Adrenal gland (tissue), 12 donors: ENCODE measurements around the gene B4GALNT2. TPM values are rescaled to one million over a fixed set of nuclear protein-coding genes. Genes with fewer than 3 reads are reported as not detected.
"Not testable (repeated sequence)": the region's sequence is repeated elsewhere in the genome, so short reads cannot be mapped to it uniquely, and the experiment has no call there.

Experiments
- DNase-seq, 7 donors: peaks; one replicate each; pipeline ENCODE4 v3.0.0-alpha.2; 2019 to 2020
- H3K27ac ChIP-seq, 5 donors: fragments of 200-600 bp; sonication (generic) in 4 of 5; 1 replicate in 3 of 5; 2 replicates in 2 of 5; pipeline versions ENCODE4 v1.5.1 to v1.8.0; 2016 to 2020; ENCODE audit warnings: mild to moderate bottlenecking in 1 of 5
- H3K27me3 ChIP-seq: fragments of 200-600 bp; 2 replicates; pipeline ENCODE4 v1.8.0; 2021
- H3K36me3 ChIP-seq, 2 donors: fragments of 200-600 bp; replicated peaks in 1 of 2; 1 replicate in 1 of 2; 2 replicates in 1 of 2; pipeline versions ENCODE4 v1.5.1 to v1.8.0; 2018 to 2022
- H3K4me1 ChIP-seq, 2 donors: fragments of 200-600 bp; replicated peaks in 1 of 2; 1 replicate in 1 of 2; 2 replicates in 1 of 2; pipeline versions ENCODE4 v1.5.1 to v1.8.0; 2018 to 2021
- H3K4me3 ChIP-seq, 4 donors: fragments of 200-600 bp; sonication (generic) in 3 of 4; one replicate each; pipeline ENCODE4 v1.5.1; 2016 to 2018
- H3K9me3 ChIP-seq, 3 donors: fragments of 200-600 bp; sonication (generic) in 1 of 3; replicated peaks in 1 of 3; 1 replicate in 2 of 3; 2 replicates in 1 of 3; pipeline versions ENCODE4 v1.5.1 to v1.8.0; 2016 to 2021
- POLR2A ChIP-seq, 2 donors: fragments of 450-650 bp; IDR thresholded peaks; one replicate each; pipeline ENCODE4 v1.6.1; 2017; ENCODE audit warnings: antibody characterized with exemption in 2 of 2, mild to moderate bottlenecking in 2 of 2, moderate library complexity in 1 of 2
- WGBS, 4 donors: extraction: QIAGEN DNeasy Blood & Tissue Kit in 2 of 4; methylation state at CpG; one replicate each; pipeline versions ENCODE4 v1.1.5 to v1.1.7; 2013 to 2017; 5-methylcytosine and 5-hydroxymethylcytosine counted together
- intact Hi-C, 2 donors: fragments of 100-400 bp; cut with DNase I; formaldehyde crosslinking; loops; one replicate each; pipeline versions ENCODE4 v1.14.1 to v1.15.0; 2022 to 2023
- polyA plus RNA-seq, 3 donors: library from polyadenylated mRNA; stranded (reverse); fragments of 200-250 nt in 2 of 3; fragments of 350-450 nt in 1 of 3; fragmentation: Illumina TruSeq in 1 of 3; extraction: RNeasy Lipid Tissue Mini Kit (QIAGEN cat#74804) in 1 of 3; gene quantifications; one replicate each; pipeline ENCODE4 v1.2.3, GENCODE V29; 2013 to 2014
- total RNA-seq, 9 donors: library from RNA; depleted of rRNA in 4 of 9; stranded (reverse); fragments of >200 nt in 4 of 9; fragments of 120-200 nt in 1 of 9; fragmentation: NEBNext Ultra II Directional in 1 of 9; extraction: Animal tissue kit (Norgen Biotek cat#: 25700) in 1 of 9; gene quantifications; one replicate each; pipeline versions ENCODE4 v1.1.0 to v1.2.4, GENCODE V29; 2013 to 2023
- TF ChIP-seq, protein P1 (sequence below), 6 experiments: fragments of 450-650 bp in 4 of 6; fragments of 200-600 bp in 2 of 6; sonication (generic) in 1 of 6; IDR thresholded peaks; 1 replicate in 5 of 6; 2 replicates in 1 of 6; pipeline versions ENCODE4 v1.5.1 to v1.8.0; 2016 to 2021; ENCODE audit warnings: antibody characterized with exemption in 6 of 6, mild to moderate bottlenecking in 2 of 6, moderate library complexity in 1 of 6
- donor health status: healthy with polysubstance abuse.
- donor health status: Bipolar disorder and iron deficiency.
- donor health status: DM: yes; HTN: yes; CAD: no.
- donor health status: DM: no; HTN: no; CAD: no.
- donor health status: DM: no; HTN: no; CAD: no.
- donor health status: DM: yes; HTN: yes; CAD: no.

The B4GALNT2 gene
- total and polyA plus RNA-seq, 12 donors, result 0.04 to 3.4 (median 0.19) TPM; not detected in 2

DNA sequence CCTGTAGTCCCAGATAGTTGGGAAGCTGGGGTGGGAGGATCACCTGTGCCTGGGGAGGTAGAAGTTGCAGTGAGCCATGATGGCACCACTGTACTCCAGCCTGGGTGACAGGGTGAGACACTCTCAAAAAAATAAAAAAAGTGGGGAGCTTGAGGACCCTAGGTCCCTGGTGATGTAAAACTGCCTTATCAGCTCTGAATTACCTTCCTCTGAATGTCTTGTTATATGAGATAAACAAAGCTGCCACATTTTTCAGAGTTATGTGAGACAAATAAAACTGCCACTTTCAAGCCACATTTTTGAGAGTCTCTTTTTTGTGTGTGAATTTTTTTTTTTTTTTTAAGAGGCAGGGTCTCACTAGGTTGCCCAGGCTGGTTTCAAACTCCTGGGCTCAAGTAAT, 32.0 kb upstream of the B4GALNT2 start:
- TF ChIP-seq POLR2A (IDR thresholded peaks at IDR 0.05), result no peak
- TF ChIP-seq, protein P1, sequence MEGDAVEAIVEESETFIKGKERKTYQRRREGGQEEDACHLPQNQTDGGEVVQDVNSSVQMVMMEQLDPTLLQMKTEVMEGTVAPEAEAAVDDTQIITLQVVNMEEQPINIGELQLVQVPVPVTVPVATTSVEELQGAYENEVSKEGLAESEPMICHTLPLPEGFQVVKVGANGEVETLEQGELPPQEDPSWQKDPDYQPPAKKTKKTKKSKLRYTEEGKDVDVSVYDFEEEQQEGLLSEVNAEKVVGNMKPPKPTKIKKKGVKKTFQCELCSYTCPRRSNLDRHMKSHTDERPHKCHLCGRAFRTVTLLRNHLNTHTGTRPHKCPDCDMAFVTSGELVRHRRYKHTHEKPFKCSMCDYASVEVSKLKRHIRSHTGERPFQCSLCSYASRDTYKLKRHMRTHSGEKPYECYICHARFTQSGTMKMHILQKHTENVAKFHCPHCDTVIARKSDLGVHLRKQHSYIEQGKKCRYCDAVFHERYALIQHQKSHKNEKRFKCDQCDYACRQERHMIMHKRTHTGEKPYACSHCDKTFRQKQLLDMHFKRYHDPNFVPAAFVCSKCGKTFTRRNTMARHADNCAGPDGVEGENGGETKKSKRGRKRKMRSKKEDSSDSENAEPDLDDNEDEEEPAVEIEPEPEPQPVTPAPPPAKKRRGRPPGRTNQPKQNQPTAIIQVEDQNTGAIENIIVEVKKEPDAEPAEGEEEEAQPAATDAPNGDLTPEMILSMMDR (IDR thresholded peaks at IDR 0.05), result no peak
- intact Hi-C loops, result no loop called here
- Histone ChIP-seq H3K9me3 (no peaks in the 10 kb centered on the region), H3K27me3 (no peaks in the 10 kb centered on the region), H3K4me3 (no peak overlapping the region), H3K4me1 (peaks cover 9 to 14% of the 10 kb centered on the region in 2 donors), H3K36me3 (no peaks in the 10 kb centered on the region), H3K27ac (peak overlapping the region in 3 of 5 donors; percentile 36 to 73 (median 37))
- no peak for DNase-seq

DNA sequence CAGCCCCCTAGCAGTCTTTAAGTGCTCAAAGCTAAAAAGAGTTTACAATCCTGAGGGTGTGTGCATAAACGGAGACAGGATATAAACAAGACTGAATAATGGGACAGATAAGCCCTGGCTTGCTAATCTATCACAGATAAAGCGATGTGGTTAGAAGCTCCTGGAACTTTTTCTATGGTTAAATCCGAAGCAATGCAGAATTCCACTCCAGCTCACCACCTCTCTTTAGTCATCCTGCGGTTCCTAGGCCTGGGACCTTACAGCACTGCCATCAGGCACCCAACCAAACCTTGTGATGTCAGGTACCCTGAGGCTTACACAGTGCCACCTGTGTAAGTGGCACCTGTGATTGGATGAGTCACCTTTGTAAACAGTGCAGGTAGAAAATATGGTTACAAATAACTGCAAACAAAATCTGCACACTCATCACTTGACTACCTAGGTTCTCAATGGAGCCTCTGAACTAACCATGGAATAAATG, 31.5 kb upstream of the B4GALNT2 start:
- 44 to 57% (median 52%) methylated on average over 4 of the region's 4 CpGs for WGBS, 4 donors
- H3K27me3 ChIP-seq, result no peaks in the 10 kb centered on the region
- peaks cover 10 to 18% of the 10 kb centered on the region in 2 donors for H3K4me1 ChIP-seq
- intact Hi-C loops, result no loop called here
- peak overlapping the region in 4 of 5 donors; percentile 36 to 83 (median 55) for H3K27ac ChIP-seq
- H3K36me3 ChIP-seq, result no peaks in the 10 kb centered on the region
- no peak for TF ChIP-seq POLR2A (IDR thresholded peaks at IDR 0.05)
- TF ChIP-seq, protein P1 (IDR thresholded peaks at IDR 0.05), result no peak
- peak in 2 of 7 donors; percentile 3 to 37 for DNase-seq
- H3K4me3 ChIP-seq, result no peak overlapping the region
- H3K9me3 ChIP-seq, result no peaks in the 10 kb centered on the region

DNA sequence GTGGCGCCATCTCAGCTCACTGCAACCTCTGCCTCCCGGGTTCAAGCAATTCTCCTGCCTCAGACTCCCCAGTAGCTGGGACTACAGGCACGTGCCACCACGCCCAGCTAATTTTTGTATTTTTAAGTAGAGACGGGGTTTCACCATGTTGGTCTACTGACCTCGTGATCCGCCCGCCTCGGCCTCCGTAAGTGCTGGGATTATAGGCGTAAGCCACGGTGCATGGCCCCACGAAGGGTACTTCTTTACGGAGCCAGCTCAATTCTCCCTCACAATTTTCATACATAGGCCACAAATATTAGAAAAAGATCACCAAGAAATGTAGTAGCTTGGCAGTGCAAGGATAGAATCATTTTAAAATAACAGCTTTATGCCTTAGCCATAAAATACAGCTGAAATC, 29.2 kb upstream of the B4GALNT2 start:
- H3K36me3 ChIP-seq, intact Hi-C loops, H3K27ac ChIP-seq, H3K4me3 ChIP-seq, H3K9me3 ChIP-seq, DNase-seq, H3K27me3 ChIP-seq: not testable (repeated sequence)
- H3K4me1 ChIP-seq, result peaks cover 25 to 33% of the 10 kb centered on the region in 2 donors
- WGBS, 4 donors, result 93 to 97% (median 96%) methylated on average over 14 of the region's 14 CpGs

DNA sequence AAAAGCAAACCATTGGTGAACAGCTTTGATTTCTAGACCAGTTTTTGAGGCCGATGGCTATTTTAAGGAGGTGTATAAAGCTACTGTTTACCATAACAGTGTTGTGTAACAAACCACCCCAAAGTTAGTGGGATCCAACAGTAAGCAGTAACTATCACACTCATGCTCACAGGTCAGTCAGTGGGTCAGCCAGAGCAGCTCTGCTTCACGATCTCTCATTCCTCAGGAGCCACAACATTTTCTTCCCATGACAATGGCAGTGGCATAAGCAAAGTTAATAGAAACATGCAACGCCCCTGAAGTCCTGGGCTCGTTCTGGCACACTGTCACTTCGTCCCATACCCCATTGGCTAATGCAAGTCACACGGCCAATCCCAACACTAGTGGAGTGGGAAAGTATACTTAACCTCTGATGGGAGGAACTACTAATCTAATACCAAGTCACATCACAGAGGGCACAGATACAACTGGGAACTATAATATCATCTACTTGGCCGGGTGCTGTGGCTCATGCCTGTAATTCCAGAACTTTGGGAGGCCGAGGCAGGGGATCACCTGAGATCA, 28.0 kb upstream of the B4GALNT2 start:
- 84 to 91% (median 88%) methylated on average over 7 to 8 of the region's 8 CpGs for WGBS, 4 donors
- TF ChIP-seq, protein P1 (IDR thresholded peaks at IDR 0.05), result no peak
- TF ChIP-seq POLR2A (IDR thresholded peaks at IDR 0.05), result no peak
- no peak overlapping the region for H3K4me3 ChIP-seq

More for the DNA sequence above, 28.0 kb upstream of the B4GALNT2 start:
- no peak for DNase-seq
- H3K27ac ChIP-seq, result no peak overlapping the region
- H3K4me1 ChIP-seq, result peaks cover 26 to 34% of the 10 kb centered on the region in 2 donors
- intact Hi-C loops, result no loop called here
- no peaks in the 10 kb centered on the region for H3K36me3 ChIP-seq
- H3K27me3 ChIP-seq, result no peaks in the 10 kb centered on the region
- H3K9me3 ChIP-seq, result no peaks in the 10 kb centered on the region
